Liver (tissue), 3 donors: ENCODE measurements around the gene FARSB.

Experiments
- EGR1 ChIP-seq, 2 donors: IDR thresholded peaks; 2 replicates each; pipeline ENCODE4 v1.6.1; 2016 to 2018; ENCODE audit warnings: antibody characterized with exemption in 2 of 2, low read depth in 2 of 2
- GABPA ChIP-seq, 2 donors: IDR thresholded peaks in 1 of 2; conservative IDR thresholded peaks in 1 of 2; 2 replicates each; pipeline ENCODE4 v1.6.1; 2016; ENCODE audit warnings: antibody characterized with exemption in 2 of 2, mild to moderate bottlenecking in 1 of 2, moderate library complexity in 1 of 2
- JUND ChIP-seq, 2 donors: IDR thresholded peaks; 2 replicates each; pipeline ENCODE4 v1.6.1; 2016; ENCODE audit warnings: antibody characterized with exemption in 2 of 2
- RAD21 ChIP-seq, 2 donors: IDR thresholded peaks; 2 replicates each; pipeline ENCODE4 v1.6.1; 2016; ENCODE audit warnings: antibody characterized with exemption in 2 of 2, mild to moderate bottlenecking in 2 of 2
- SP1 ChIP-seq: IDR thresholded peaks from 2 replicates; pipeline ENCODE4 v1.6.1; 2018; ENCODE audit warnings: antibody characterized with exemption, mild to moderate bottlenecking
- TAF1 ChIP-seq: conservative IDR thresholded peaks from 2 replicates; pipeline ENCODE4 v1.6.1; 2016; ENCODE audit warnings: antibody characterized with exemption, mild to moderate bottlenecking
- YY1 ChIP-seq: IDR thresholded peaks from 2 replicates; pipeline ENCODE4 v1.6.1; 2016; ENCODE audit warnings: antibody characterized with exemption, mild to moderate bottlenecking
- TF ChIP-seq, protein P1 (sequence below): fragments of 150-350 bp; IDR thresholded peaks from 2 replicates; pipeline ENCODE4 v1.5.1; 2017; ENCODE audit warnings: improper control_type of control experiment, low read depth, low read length; ENCODE audit not compliant: missing input control
- TF ChIP-seq, protein P2 (sequence below): IDR thresholded peaks from 2 replicates; pipeline ENCODE4 v1.6.1; 2016; ENCODE audit warnings: antibody characterized with exemption
- TF ChIP-seq, protein P3 (sequence below): IDR thresholded peaks from 2 replicates; pipeline ENCODE4 v1.6.1; 2016; ENCODE audit warnings: antibody characterized with exemption
- TF ChIP-seq, protein P4 (sequence below): IDR thresholded peaks from 2 replicates; pipeline ENCODE4 v1.6.1; 2016; ENCODE audit warnings: antibody characterized with exemption, mild to moderate bottlenecking
- TF ChIP-seq, protein P5 (sequence below): IDR thresholded peaks from 2 replicates; pipeline ENCODE4 v1.6.1; 2016; ENCODE audit warnings: antibody characterized with exemption
- donor health status: healthy.
- donor health status: healthy.

DNA sequence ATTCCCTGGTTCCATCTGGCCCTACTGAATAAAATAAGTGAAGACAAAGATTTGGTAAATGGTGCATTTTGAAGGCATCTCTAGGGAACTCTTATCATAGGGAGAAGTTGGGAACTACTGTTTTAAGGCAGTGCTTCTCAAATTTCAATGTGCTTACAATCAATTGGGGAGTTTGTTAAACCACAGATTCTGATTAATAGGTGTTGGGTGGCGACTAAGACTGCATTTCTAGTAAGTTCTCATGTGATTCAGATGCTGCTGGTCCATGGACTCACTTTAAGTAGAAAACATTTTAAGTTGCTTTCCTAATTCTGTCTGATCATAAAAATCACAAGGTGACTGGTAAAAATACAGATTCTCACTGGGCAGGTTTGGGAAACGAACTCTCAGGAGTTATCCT is 14.6 kb downstream of the FARSB start:
- TF ChIP-seq, protein P1, sequence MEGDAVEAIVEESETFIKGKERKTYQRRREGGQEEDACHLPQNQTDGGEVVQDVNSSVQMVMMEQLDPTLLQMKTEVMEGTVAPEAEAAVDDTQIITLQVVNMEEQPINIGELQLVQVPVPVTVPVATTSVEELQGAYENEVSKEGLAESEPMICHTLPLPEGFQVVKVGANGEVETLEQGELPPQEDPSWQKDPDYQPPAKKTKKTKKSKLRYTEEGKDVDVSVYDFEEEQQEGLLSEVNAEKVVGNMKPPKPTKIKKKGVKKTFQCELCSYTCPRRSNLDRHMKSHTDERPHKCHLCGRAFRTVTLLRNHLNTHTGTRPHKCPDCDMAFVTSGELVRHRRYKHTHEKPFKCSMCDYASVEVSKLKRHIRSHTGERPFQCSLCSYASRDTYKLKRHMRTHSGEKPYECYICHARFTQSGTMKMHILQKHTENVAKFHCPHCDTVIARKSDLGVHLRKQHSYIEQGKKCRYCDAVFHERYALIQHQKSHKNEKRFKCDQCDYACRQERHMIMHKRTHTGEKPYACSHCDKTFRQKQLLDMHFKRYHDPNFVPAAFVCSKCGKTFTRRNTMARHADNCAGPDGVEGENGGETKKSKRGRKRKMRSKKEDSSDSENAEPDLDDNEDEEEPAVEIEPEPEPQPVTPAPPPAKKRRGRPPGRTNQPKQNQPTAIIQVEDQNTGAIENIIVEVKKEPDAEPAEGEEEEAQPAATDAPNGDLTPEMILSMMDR, result no peak
- TF ChIP-seq EGR1 (IDR thresholded peaks at IDR 0.05; ENCODE audit: low read depth in 2 of 2) (no peak), TAF1 (no peak), YY1 (no peak), RAD21 (IDR thresholded peaks at IDR 0.05) (no peak), JUND (IDR thresholded peaks at IDR 0.05) (no peak), GABPA (IDR thresholded peaks at IDR 0.05 in 1 of 2, conservative IDR thresholded peaks at IDR 0.05 in 1 of 2) (no peak), SP1 (no peak)
- TF ChIP-seq, protein P2, sequence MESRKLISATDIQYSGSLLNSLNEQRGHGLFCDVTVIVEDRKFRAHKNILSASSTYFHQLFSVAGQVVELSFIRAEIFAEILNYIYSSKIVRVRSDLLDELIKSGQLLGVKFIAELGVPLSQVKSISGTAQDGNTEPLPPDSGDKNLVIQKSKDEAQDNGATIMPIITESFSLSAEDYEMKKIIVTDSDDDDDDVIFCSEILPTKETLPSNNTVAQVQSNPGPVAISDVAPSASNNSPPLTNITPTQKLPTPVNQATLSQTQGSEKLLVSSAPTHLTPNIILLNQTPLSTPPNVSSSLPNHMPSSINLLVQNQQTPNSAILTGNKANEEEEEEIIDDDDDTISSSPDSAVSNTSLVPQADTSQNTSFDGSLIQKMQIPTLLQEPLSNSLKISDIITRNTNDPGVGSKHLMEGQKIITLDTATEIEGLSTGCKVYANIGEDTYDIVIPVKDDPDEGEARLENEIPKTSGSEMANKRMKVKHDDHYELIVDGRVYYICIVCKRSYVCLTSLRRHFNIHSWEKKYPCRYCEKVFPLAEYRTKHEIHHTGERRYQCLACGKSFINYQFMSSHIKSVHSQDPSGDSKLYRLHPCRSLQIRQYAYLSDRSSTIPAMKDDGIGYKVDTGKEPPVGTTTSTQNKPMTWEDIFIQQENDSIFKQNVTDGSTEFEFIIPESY, result no peak
- TF ChIP-seq, protein P3, sequence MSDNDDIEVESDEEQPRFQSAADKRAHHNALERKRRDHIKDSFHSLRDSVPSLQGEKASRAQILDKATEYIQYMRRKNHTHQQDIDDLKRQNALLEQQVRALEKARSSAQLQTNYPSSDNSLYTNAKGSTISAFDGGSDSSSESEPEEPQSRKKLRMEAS, result no peak
- TF ChIP-seq, protein P4, sequence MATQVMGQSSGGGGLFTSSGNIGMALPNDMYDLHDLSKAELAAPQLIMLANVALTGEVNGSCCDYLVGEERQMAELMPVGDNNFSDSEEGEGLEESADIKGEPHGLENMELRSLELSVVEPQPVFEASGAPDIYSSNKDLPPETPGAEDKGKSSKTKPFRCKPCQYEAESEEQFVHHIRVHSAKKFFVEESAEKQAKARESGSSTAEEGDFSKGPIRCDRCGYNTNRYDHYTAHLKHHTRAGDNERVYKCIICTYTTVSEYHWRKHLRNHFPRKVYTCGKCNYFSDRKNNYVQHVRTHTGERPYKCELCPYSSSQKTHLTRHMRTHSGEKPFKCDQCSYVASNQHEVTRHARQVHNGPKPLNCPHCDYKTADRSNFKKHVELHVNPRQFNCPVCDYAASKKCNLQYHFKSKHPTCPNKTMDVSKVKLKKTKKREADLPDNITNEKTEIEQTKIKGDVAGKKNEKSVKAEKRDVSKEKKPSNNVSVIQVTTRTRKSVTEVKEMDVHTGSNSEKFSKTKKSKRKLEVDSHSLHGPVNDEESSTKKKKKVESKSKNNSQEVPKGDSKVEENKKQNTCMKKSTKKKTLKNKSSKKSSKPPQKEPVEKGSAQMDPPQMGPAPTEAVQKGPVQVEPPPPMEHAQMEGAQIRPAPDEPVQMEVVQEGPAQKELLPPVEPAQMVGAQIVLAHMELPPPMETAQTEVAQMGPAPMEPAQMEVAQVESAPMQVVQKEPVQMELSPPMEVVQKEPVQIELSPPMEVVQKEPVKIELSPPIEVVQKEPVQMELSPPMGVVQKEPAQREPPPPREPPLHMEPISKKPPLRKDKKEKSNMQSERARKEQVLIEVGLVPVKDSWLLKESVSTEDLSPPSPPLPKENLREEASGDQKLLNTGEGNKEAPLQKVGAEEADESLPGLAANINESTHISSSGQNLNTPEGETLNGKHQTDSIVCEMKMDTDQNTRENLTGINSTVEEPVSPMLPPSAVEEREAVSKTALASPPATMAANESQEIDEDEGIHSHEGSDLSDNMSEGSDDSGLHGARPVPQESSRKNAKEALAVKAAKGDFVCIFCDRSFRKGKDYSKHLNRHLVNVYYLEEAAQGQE, result no peak
- TF ChIP-seq, protein P5, sequence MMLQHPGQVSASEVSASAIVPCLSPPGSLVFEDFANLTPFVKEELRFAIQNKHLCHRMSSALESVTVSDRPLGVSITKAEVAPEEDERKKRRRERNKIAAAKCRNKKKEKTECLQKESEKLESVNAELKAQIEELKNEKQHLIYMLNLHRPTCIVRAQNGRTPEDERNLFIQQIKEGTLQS, result no peak
